SK-N-SH treated with all-trans-retinoic acid at 6 μM for 48 hours (cell line): ENCODE data around the gene TECTA.
"Not testable (repeated sequence)": the region's sequence is repeated elsewhere in the genome, so short reads cannot be mapped to it uniquely, and the experiment has no call there.

Experiments used
- ATAC-seq: fragments of 200-7000 bp; cut with Tn5 transposase; 3 replicates; pipeline ENCODE4 v1.9.1; 2020; ENCODE audit warnings: mild to moderate bottlenecking, moderate library complexity
- BACH2 ChIP-seq: fragments of 250-450 bp; sonication (Bioruptor Pico); IDR thresholded peaks from 2 replicates; pipeline ENCODE4 v1.9.0; 2021; ENCODE audit warnings: mild to moderate bottlenecking, borderline replicate concordance
- CREB5 ChIP-seq: fragments of 250-450 bp; sonication (Bioruptor Pico); IDR thresholded peaks from 2 replicates; pipeline ENCODE4 v1.5.1; 2020; ENCODE audit warnings: low read depth, mild to moderate bottlenecking, moderate library complexity
- CSDC2 ChIP-seq: fragments of 250-450 bp; sonication (Bioruptor Pico); IDR thresholded peaks from 2 replicates; pipeline ENCODE4 v1.5.0; 2020; ENCODE audit warnings: mild to moderate bottlenecking, moderate library complexity
- CSRNP3 ChIP-seq: fragments of 250-450 bp; sonication (Bioruptor Pico); IDR thresholded peaks from 2 replicates; pipeline ENCODE4 v1.5.1; 2021; ENCODE audit warnings: mild to moderate bottlenecking, moderate library complexity
- ESRRG ChIP-seq: fragments of 250-450 bp; sonication (Bioruptor Pico); IDR thresholded peaks from 2 replicates; pipeline ENCODE4 v1.6.1; 2021; ENCODE audit warnings: mild to moderate bottlenecking
- GLIS3 ChIP-seq: fragments of 250-450 bp; sonication (Bioruptor Pico); IDR thresholded peaks from 2 replicates; pipeline ENCODE4 v1.5.0; 2020; ENCODE audit warnings: mild to moderate bottlenecking, moderate library complexity
- ISL1 ChIP-seq: fragments of 250-450 bp; sonication (Bioruptor Pico); IDR thresholded peaks from 2 replicates; pipeline ENCODE4 v2.1.2; 2022; ENCODE audit warnings: mild to moderate bottlenecking, moderate library complexity
- OSR1 ChIP-seq: fragments of 250-450 bp; sonication (Bioruptor Pico); IDR thresholded peaks from 2 replicates; pipeline ENCODE4 v1.8.0; 2022; ENCODE audit warnings: moderate library complexity, mild to moderate bottlenecking, inconsistent platforms
- PATZ1 ChIP-seq: fragments of 250-450 bp; sonication (Bioruptor Pico); IDR thresholded peaks from 2 replicates; pipeline ENCODE4 v1.8.0; 2020; ENCODE audit warnings: mild to moderate bottlenecking, moderate library complexity, borderline replicate concordance
- POU6F1 ChIP-seq: fragments of 250-450 bp; sonication (Bioruptor Pico); IDR thresholded peaks from 2 replicates; pipeline ENCODE4 v1.8.0; 2021; ENCODE audit warnings: low read depth, mild to moderate bottlenecking, moderate library complexity, borderline replicate concordance
- SNAI2 ChIP-seq: fragments of 250-450 bp; sonication (Bioruptor Pico); IDR thresholded peaks from 2 replicates; pipeline ENCODE4 v1.5.0; 2020; ENCODE audit warnings: mild to moderate bottlenecking, moderate library complexity
- TOX ChIP-seq: fragments of 250-450 bp; sonication (Bioruptor Pico); IDR thresholded peaks from 2 replicates; pipeline ENCODE4 v1.8.0; 2021; ENCODE audit warnings: mild to moderate bottlenecking, moderate library complexity, borderline replicate concordance
- TSHZ2 ChIP-seq: fragments of 250-450 bp; sonication (Bioruptor Pico); IDR thresholded peaks from 2 replicates; pipeline ENCODE4 v1.5.0; 2020; ENCODE audit warnings: mild to moderate bottlenecking, moderate library complexity
- ZC3H10 ChIP-seq: fragments of 250-450 bp; sonication (Bioruptor Pico); IDR thresholded peaks from 2 replicates; pipeline ENCODE4 v1.5.1; 2021; ENCODE audit warnings: mild to moderate bottlenecking, moderate library complexity
- ZFP3 ChIP-seq: fragments of 250-450 bp; sonication (Bioruptor Pico); IDR thresholded peaks from 2 replicates; pipeline ENCODE4 v1.5.0; 2020; ENCODE audit warnings: mild to moderate bottlenecking, moderate library complexity
- ZFP30 ChIP-seq: fragments of 450-650 bp; formaldehyde crosslinking; IDR thresholded peaks from 2 replicates; pipeline ENCODE4 v1.5.0; 2022; ENCODE audit warnings: mild to moderate bottlenecking, moderate library complexity
- ZNF565 ChIP-seq: fragments of 450-650 bp; formaldehyde crosslinking; conservative IDR thresholded peaks from 2 replicates; pipeline ENCODE4 v1.5.0; 2020; ENCODE audit warnings: low read depth, mild to moderate bottlenecking, moderate library complexity
- ZNF70 ChIP-seq: fragments of 450-650 bp; formaldehyde crosslinking; IDR thresholded peaks from 2 replicates; pipeline ENCODE4 v1.5.0; 2020; ENCODE audit warnings: mild to moderate bottlenecking, moderate library complexity
- ZNF8 ChIP-seq: fragments of 450-650 bp; formaldehyde crosslinking; IDR thresholded peaks from 2 replicates; pipeline ENCODE4 v1.5.0; 2020; ENCODE audit warnings: mild to moderate bottlenecking, moderate library complexity

The TECTA gene

GRCh38 chr11:121237686-121238658 is 136.9 kb downstream of the TECTA start:
- no peak for ATAC-seq
- TF ChIP-seq CREB5 (CRISPR knock-in tag), result no peak
- no peak for TF ChIP-seq ISL1 (CRISPR knock-in tag)
- no peak for TF ChIP-seq ZNF8 (CRISPR knock-in tag)
- no peak for TF ChIP-seq PATZ1 (CRISPR knock-in tag)
- TF ChIP-seq ESRRG (CRISPR knock-in tag), result no peak
- no peak for TF ChIP-seq SNAI2 (CRISPR knock-in tag)
- no peak for TF ChIP-seq CSRNP3 (CRISPR knock-in tag)
- TF ChIP-seq BACH2, result no peak
- no peak for TF ChIP-seq ZFP30
- no peak for TF ChIP-seq POU6F1 (CRISPR knock-in tag)
- no peak for TF ChIP-seq OSR1 (CRISPR knock-in tag)
- TF ChIP-seq CSDC2 (CRISPR knock-in tag), result no peak
- no peak for TF ChIP-seq TOX
- no peak for TF ChIP-seq ZNF565
- TF ChIP-seq ZNF70 (CRISPR knock-in tag), result no peak
- TF ChIP-seq ZC3H10 (CRISPR knock-in tag), result no peak
- no peak for TF ChIP-seq GLIS3 (CRISPR knock-in tag)

- TF ChIP-seq ZFP3 (CRISPR knock-in tag) (no peak), PATZ1 (CRISPR knock-in tag) (no peak), TSHZ2 (CRISPR knock-in tag) (no peak)
Measured at GRCh38 chr11:121238956-121239355, 137.9 kb downstream of the TECTA start.

GRCh38 chr11:121240001-121240400 is 139.0 kb downstream of the TECTA start:
- not testable (repeated sequence) for ATAC-seq

More at GRCh38 chr11:121238956-121239355, 137.9 kb downstream of the TECTA start:
- ATAC-seq, result no peak
